Neural cell (in vitro differentiated cells): Measurements from ENCODE around the gene BHLHE23. TPM values are rescaled to one million over a fixed set of nuclear protein-coding genes. Genes with fewer than 3 reads are reported as not detected.

Experiments
- H2AFZ ChIP-seq: fragments of 200-600, 300-800 bp; sonication (generic), shearing (Covaris generic); 2 replicates; pipeline ENCODE4 v1.6.0; 2014; ENCODE audit warnings: low read depth, mild to moderate bottlenecking, antibody characterized with exemption, low read length, moderate library complexity
- H3F3A ChIP-seq: fragments of 200-600 bp; shearing (Covaris generic); 2 replicates; pipeline ENCODE4 v1.6.1; 2016; ENCODE audit warnings: mild to moderate bottlenecking, moderate library complexity, mixed read lengths, antibody characterized with exemption, low read length; ENCODE audit not compliant: insufficient read depth, poor library complexity, severe bottlenecking
- H3K27ac ChIP-seq: fragments of 200-600, 300-800 bp; sonication (generic), shearing (Covaris generic); 2 replicates; pipeline ENCODE4 v1.5.1; 2014; ENCODE audit warnings: mild to moderate bottlenecking, low read length, moderate library complexity
- H3K27me3 ChIP-seq: fragments of 300-800, 200-600 bp; sonication (generic), shearing (Covaris generic); 2 replicates; pipeline ENCODE4 v1.6.0; 2014; ENCODE audit warnings: mild to moderate bottlenecking, low read depth, low read length, moderate library complexity; ENCODE audit not compliant: insufficient read depth
- H3K36me3 ChIP-seq: fragments of 300-800, 200-600 bp; sonication (generic), shearing (Covaris generic); 2 replicates; pipeline ENCODE4 v1.5.1; 2014; ENCODE audit warnings: mild to moderate bottlenecking, antibody characterized with exemption, low read length, moderate library complexity; ENCODE audit not compliant: insufficient read depth
- H3K4me2 ChIP-seq: fragments of 300-800, 200-600 bp; sonication (generic), shearing (Covaris generic); 2 replicates; pipeline ENCODE4 v1.6.0; 2014; ENCODE audit warnings: mild to moderate bottlenecking, low read length
- H3K4me3 ChIP-seq: fragments of 300-800, 200-600 bp; sonication (generic), shearing (Covaris generic); 2 replicates; pipeline ENCODE4 v1.5.1; 2014; ENCODE audit warnings: mild to moderate bottlenecking, low read length, moderate library complexity
- H3K79me2 ChIP-seq: fragments of 200-600 bp; shearing (Covaris generic); replicated peaks from 2 replicates; pipeline ENCODE4 v1.6.0; 2014; ENCODE audit warnings: mild to moderate bottlenecking, low read length, moderate library complexity; ENCODE audit not compliant: insufficient read depth
- H3K9ac ChIP-seq: fragments of 300-800, 200-600 bp; sonication (generic), shearing (Covaris generic); 2 replicates; pipeline ENCODE4 v1.6.1; 2016; ENCODE audit warnings: mild to moderate bottlenecking, low read length, mixed read lengths
- H3K9me2 ChIP-seq: fragments of 200-600 bp; shearing (Covaris generic); 2 replicates; pipeline ENCODE4 v1.6.1; 2016; ENCODE audit warnings: mild to moderate bottlenecking, low read length, mixed read lengths; ENCODE audit not compliant: insufficient read depth
- H3K9me3 ChIP-seq: fragments of 200-600, 300-800 bp; sonication (generic), shearing (Covaris generic); 2 replicates; pipeline ENCODE4 v1.6.1; 2016; ENCODE audit warnings: mild to moderate bottlenecking, mixed run types, low read length, moderate library complexity, mixed read lengths
- H4K20me1 ChIP-seq: fragments of 200-600 bp; shearing (Covaris generic); 2 replicates; pipeline ENCODE4 v1.6.1; 2016; ENCODE audit warnings: mild to moderate bottlenecking, mixed run types; ENCODE audit not compliant: insufficient read depth
- EP300 ChIP-seq: fragments of 450-650 bp; conservative IDR thresholded peaks from 2 replicates; pipeline ENCODE4 v1.6.1; 2014; ENCODE audit warnings: antibody characterized with exemption, mild to moderate bottlenecking, moderate library complexity; ENCODE audit not compliant: poor library complexity, severe bottlenecking
- EZH2 ChIP-seq: fragments of 200-600, 300-800 bp; shearing (Covaris generic), sonication (generic); IDR thresholded peaks from 2 replicates; pipeline ENCODE4 v1.6.1; 2014; ENCODE audit warnings: antibody characterized with exemption, low read length, borderline replicate concordance, mild to moderate bottlenecking; ENCODE audit not compliant: insufficient read depth, poor library complexity, severe bottlenecking
- MXI1 ChIP-seq: fragments of 450-650 bp; conservative IDR thresholded peaks from 2 replicates; pipeline ENCODE4 v1.6.1; 2014; ENCODE audit warnings: antibody characterized with exemption, mild to moderate bottlenecking; ENCODE audit not compliant: poor library complexity, severe bottlenecking
- POLR2AphosphoS5 ChIP-seq: IDR thresholded peaks from 2 replicates; pipeline ENCODE4 v1.6.1; 2012
- RAD21 ChIP-seq: fragments of 450-650 bp; conservative IDR thresholded peaks from 2 replicates; pipeline ENCODE4 v1.6.1; 2014; ENCODE audit warnings: antibody characterized with exemption, mild to moderate bottlenecking, moderate library complexity
- SMC3 ChIP-seq: fragments of 450-650 bp; conservative IDR thresholded peaks from 2 replicates; pipeline ENCODE4 v1.6.1; 2014; ENCODE audit warnings: antibody characterized with exemption, mild to moderate bottlenecking, moderate library complexity; ENCODE audit not compliant: poor library complexity
- TAF1 ChIP-seq: IDR thresholded peaks from 2 replicates; pipeline ENCODE4 v1.6.1; 2012; ENCODE audit warnings: low read depth
- polyA plus RNA-seq: library from polyadenylated mRNA; depleted of rRNA; stranded (reverse); fragments of >200 nt; gene quantifications from 2 replicates; pipeline ENCODE4 v1.2.3, GENCODE V29; 2014
- TF ChIP-seq, protein P1 (sequence below): fragments of 450-650 bp; IDR thresholded peaks from 2 replicates; pipeline ENCODE4 v1.5.1; 2014; ENCODE audit warnings: antibody characterized with exemption, mild to moderate bottlenecking, moderate library complexity; ENCODE audit not compliant: poor library complexity, severe bottlenecking
- TF ChIP-seq, protein P2 (sequence below): IDR thresholded peaks from 2 replicates; pipeline ENCODE4 v1.6.1; 2012; ENCODE audit warnings: borderline replicate concordance

BHLHE23 gene
- polyA plus RNA-seq, 1 donor from 2014 or later: not detected

DNA sequence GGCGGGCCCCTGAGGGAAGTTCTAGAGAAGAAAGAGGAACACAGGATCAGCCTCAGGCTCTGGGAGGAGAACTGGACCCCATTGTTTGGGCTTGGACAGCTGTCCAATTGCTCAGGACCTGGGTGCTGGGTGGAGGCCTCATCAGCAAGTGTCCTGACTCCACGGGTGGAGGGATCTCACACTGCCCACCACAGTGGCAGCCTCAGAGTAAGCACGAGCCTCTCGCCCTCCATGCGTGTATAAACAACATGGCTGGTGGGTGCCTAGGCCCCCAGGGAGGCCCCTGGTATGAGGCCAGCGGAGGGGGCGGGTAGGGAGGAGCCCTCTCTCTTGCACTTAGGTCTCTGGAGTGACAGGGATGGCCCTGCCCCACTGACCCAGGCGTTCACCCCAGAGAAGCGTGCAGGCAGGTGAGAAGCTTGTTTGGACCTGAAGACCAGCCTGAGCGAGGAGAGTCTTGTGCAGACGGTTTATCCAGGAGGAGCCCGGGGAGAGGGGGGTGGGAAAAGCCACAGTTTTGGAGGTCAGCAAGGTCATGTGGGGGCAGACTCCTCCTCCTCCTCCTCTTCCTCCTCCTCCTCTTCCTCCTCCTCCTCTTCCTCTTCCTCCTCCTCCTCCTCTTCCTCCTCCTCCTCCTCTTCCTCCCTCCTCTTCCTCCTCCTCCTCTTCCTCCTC lies 41.9 kb upstream of the BHLHE23 start:
- Histone ChIP-seq H3K9me3 (no peaks in the 10 kb centered on the region), H2AFZ (no peak overlapping the region), H3K9me2 (no peaks in the 10 kb centered on the region), H3K4me3 (no peak overlapping the region), H3F3A (no peaks in the 10 kb centered on the region), H4K20me1 (no peaks in the 10 kb centered on the region), H3K4me2 (no peak overlapping the region), H3K79me2 (no peaks in the 10 kb centered on the region), H3K36me3 (no peaks in the 10 kb centered on the region), H3K27ac (no peak overlapping the region), H3K27me3 (no peaks in the 10 kb centered on the region), H3K9ac (no peak overlapping the region)
- TF ChIP-seq, protein P1, sequence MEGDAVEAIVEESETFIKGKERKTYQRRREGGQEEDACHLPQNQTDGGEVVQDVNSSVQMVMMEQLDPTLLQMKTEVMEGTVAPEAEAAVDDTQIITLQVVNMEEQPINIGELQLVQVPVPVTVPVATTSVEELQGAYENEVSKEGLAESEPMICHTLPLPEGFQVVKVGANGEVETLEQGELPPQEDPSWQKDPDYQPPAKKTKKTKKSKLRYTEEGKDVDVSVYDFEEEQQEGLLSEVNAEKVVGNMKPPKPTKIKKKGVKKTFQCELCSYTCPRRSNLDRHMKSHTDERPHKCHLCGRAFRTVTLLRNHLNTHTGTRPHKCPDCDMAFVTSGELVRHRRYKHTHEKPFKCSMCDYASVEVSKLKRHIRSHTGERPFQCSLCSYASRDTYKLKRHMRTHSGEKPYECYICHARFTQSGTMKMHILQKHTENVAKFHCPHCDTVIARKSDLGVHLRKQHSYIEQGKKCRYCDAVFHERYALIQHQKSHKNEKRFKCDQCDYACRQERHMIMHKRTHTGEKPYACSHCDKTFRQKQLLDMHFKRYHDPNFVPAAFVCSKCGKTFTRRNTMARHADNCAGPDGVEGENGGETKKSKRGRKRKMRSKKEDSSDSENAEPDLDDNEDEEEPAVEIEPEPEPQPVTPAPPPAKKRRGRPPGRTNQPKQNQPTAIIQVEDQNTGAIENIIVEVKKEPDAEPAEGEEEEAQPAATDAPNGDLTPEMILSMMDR: no peak
- TF ChIP-seq MXI1 (no peak), RAD21 (no peak), TAF1 (no peak), POLR2AphosphoS5 (no peak), SMC3 (no peak), EP300 (no peak), EZH2 (no peak)
- TF ChIP-seq, protein P2, sequence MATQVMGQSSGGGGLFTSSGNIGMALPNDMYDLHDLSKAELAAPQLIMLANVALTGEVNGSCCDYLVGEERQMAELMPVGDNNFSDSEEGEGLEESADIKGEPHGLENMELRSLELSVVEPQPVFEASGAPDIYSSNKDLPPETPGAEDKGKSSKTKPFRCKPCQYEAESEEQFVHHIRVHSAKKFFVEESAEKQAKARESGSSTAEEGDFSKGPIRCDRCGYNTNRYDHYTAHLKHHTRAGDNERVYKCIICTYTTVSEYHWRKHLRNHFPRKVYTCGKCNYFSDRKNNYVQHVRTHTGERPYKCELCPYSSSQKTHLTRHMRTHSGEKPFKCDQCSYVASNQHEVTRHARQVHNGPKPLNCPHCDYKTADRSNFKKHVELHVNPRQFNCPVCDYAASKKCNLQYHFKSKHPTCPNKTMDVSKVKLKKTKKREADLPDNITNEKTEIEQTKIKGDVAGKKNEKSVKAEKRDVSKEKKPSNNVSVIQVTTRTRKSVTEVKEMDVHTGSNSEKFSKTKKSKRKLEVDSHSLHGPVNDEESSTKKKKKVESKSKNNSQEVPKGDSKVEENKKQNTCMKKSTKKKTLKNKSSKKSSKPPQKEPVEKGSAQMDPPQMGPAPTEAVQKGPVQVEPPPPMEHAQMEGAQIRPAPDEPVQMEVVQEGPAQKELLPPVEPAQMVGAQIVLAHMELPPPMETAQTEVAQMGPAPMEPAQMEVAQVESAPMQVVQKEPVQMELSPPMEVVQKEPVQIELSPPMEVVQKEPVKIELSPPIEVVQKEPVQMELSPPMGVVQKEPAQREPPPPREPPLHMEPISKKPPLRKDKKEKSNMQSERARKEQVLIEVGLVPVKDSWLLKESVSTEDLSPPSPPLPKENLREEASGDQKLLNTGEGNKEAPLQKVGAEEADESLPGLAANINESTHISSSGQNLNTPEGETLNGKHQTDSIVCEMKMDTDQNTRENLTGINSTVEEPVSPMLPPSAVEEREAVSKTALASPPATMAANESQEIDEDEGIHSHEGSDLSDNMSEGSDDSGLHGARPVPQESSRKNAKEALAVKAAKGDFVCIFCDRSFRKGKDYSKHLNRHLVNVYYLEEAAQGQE: no peak

DNA sequence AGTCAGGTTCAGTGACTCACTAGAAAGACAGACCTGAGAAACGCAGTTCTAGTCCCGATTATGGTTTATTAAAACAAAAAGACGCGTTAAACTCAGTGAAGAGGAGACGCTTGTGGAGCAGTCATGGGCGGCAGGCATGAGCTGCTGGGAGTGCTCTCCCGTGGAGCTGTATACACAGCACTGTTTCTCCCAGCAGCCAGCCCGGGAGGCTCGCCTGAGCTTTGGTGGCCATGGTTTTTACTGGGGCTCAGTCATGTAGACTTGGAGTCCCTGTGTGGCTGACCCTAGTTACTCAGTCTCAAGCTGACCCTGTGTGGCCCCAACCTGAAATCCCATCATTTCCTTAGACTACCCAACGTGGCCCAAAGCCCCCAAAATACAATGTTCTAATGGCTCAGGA lies 41.2 kb upstream of the BHLHE23 start:
- no peaks in the 10 kb centered on the region for H3F3A ChIP-seq
- no peaks in the 10 kb centered on the region for H3K9me3 ChIP-seq
- TF ChIP-seq EZH2: no peak
- TF ChIP-seq, protein P1: no peak
- TF ChIP-seq RAD21: no peak
- TF ChIP-seq SMC3: no peak
- no peak for TF ChIP-seq TAF1
- no peak for TF ChIP-seq MXI1
- no peak for TF ChIP-seq POLR2AphosphoS5
- TF ChIP-seq, protein P2: no peak
- TF ChIP-seq EP300: no peak
- H3K27ac ChIP-seq: no peak overlapping the region
- no peaks in the 10 kb centered on the region for H3K27me3 ChIP-seq
- no peaks in the 10 kb centered on the region for H3K79me2 ChIP-seq
- no peak overlapping the region for H3K4me3 ChIP-seq
- no peaks in the 10 kb centered on the region for H3K36me3 ChIP-seq
- H3K9me2 ChIP-seq: no peaks in the 10 kb centered on the region
- H3K9ac ChIP-seq: no peak overlapping the region
- no peak overlapping the region for H3K4me2 ChIP-seq
- H2AFZ ChIP-seq: no peak overlapping the region
- H4K20me1 ChIP-seq: no peaks in the 10 kb centered on the region
